ENCODE data around the gene P4HA2. TPM values are rescaled to one million over a fixed set of nuclear protein-coding genes. Genes with fewer than 3 reads are reported as not detected.

Gene P4HA2
- total RNA-seq, 2 donors from 2014 or later = 16.8 to 18.0 TPM

- H3K9me3 ChIP-seq = no peaks in the 10 kb centered on the region
- 63% methylated on average over 37 of the region's 37 CpGs for WGBS
- H3K27me3 ChIP-seq (replicated peaks; ENCODE audit: insufficient read depth) = no peaks in the 10 kb centered on the region
- no peak overlapping the region for H3K4me3 ChIP-seq
- intact Hi-C loops (cut with DNase I) = no loop called here
- H3K4me1 ChIP-seq (replicated peaks) = no peaks in the 10 kb centered on the region
- H3K27ac ChIP-seq = no peak overlapping the region
- DNase-seq (ENCODE audit: low spot score) = peak; percentile 46
- no peaks in the 10 kb centered on the region for H3K36me3 ChIP-seq
- TF ChIP-seq CTCF (IDR thresholded peaks at IDR 0.05) (peak; percentile 78 to 88 (median 81)), POLR2AphosphoS5 (IDR thresholded peaks at IDR 0.05) (peak; percentile 43), POLR2A (IDR thresholded peaks at IDR 0.05) (no peak)
Observed at GRCh38 chr5:132272311-132273210, 44.9 kb upstream of the P4HA2 start.

GRCh38 chr5:132271251-132272246 lies 43.9 kb upstream of the P4HA2 start:
- DNase-seq (ENCODE audit: low spot score) = no peak
- intact Hi-C loops (cut with DNase I) = no loop called here
- Histone ChIP-seq H3K4me3 (no peak overlapping the region), H3K27me3 (replicated peaks; ENCODE audit: insufficient read depth) (no peaks in the 10 kb centered on the region), H3K9me3 (no peaks in the 10 kb centered on the region), H3K27ac (no peak overlapping the region), H3K4me1 (replicated peaks) (no peaks in the 10 kb centered on the region), H3K36me3 (no peaks in the 10 kb centered on the region)
- 88% methylated on average over 77 of the region's 77 CpGs for WGBS
- TF ChIP-seq CTCF (IDR thresholded peaks at IDR 0.05) (no peak), POLR2A (IDR thresholded peaks at IDR 0.05) (no peak), POLR2AphosphoS5 (IDR thresholded peaks at IDR 0.05) (no peak)

GRCh38 chr5:132270706-132271105 lies 43.1 kb upstream of the P4HA2 start:
- Histone ChIP-seq H3K36me3 (no peaks in the 10 kb centered on the region), H3K9me3 (no peaks in the 10 kb centered on the region), H3K27ac (no peak overlapping the region), H3K4me3 (no peak overlapping the region), H3K4me1 (replicated peaks) (peaks cover 6% of the 10 kb centered on the region), H3K27me3 (replicated peaks; ENCODE audit: insufficient read depth) (no peaks in the 10 kb centered on the region)
- intact Hi-C loops (cut with DNase I) = no loop called here
- TF ChIP-seq POLR2A (IDR thresholded peaks at IDR 0.05) = no peak
- no peak for TF ChIP-seq CTCF (IDR thresholded peaks at IDR 0.05)
- TF ChIP-seq POLR2AphosphoS5 (IDR thresholded peaks at IDR 0.05) = no peak
- WGBS = 68% methylated on average over 6 of the region's 6 CpGs
- no peak for DNase-seq (ENCODE audit: low spot score)

- H3K27ac ChIP-seq = no peak overlapping the region
- H3K27me3 ChIP-seq (replicated peaks; ENCODE audit: insufficient read depth) = no peaks in the 10 kb centered on the region
- 85% methylated on average over 1 of the region's 1 CpG for WGBS
- intact Hi-C loops (cut with DNase I) = no loop called here
- H3K4me3 ChIP-seq = no peak overlapping the region
- TF ChIP-seq CTCF (IDR thresholded peaks at IDR 0.05) (no peak), POLR2A (IDR thresholded peaks at IDR 0.05) (no peak), POLR2AphosphoS5 (IDR thresholded peaks at IDR 0.05) (no peak)
- H3K4me1 ChIP-seq (replicated peaks) = peaks cover 10% of the 10 kb centered on the region
- H3K9me3 ChIP-seq = no peaks in the 10 kb centered on the region
- DNase-seq (ENCODE audit: low spot score) = no peak
- H3K36me3 ChIP-seq = no peaks in the 10 kb centered on the region
Observed at GRCh38 chr5:132270335-132270665, 42.6 kb upstream of the P4HA2 start.
